Progenitor cell of endocrine pancreas (in vitro differentiated cells): ENCODE measurements around the gene RAB38. TPM values are rescaled to one million over a fixed set of nuclear protein-coding genes. Genes with fewer than 3 reads are reported as not detected.

ENCODE experiments used
- DNase-seq: peaks from one replicate; pipeline ENCODE4 v3.0.0; 2021; ENCODE audit warnings: low spot score; ENCODE audit not compliant: unreplicated experiment
- H3K27ac Mint-ChIP-seq: 2 replicates; pipeline ENCODE4 v1.8.0; 2021; ENCODE audit warnings: mild to moderate bottlenecking, moderate library complexity, mixed read lengths
- H3K27me3 Mint-ChIP-seq: 2 replicates; pipeline ENCODE4 v1.8.0; 2021; ENCODE audit warnings: mixed read lengths
- H3K36me3 Mint-ChIP-seq: 2 replicates; pipeline ENCODE4 v1.8.0; 2022; ENCODE audit warnings: mixed read lengths; ENCODE audit not compliant: insufficient read depth
- H3K4me1 Mint-ChIP-seq: 2 replicates; pipeline ENCODE4 v1.8.0; 2021; ENCODE audit warnings: low read depth, mixed read lengths
- H3K4me3 Mint-ChIP-seq: 2 replicates; pipeline ENCODE4 v1.8.0; 2021; ENCODE audit warnings: low read depth, mild to moderate bottlenecking, moderate library complexity, mixed read lengths
- H3K9me3 Mint-ChIP-seq: 2 replicates; pipeline ENCODE4 v1.8.0; 2021; ENCODE audit warnings: low read depth, mixed read lengths
- total RNA-seq: library from RNA; stranded (reverse); gene quantifications from 2 replicates; pipeline ENCODE4 v1.2.1, GENCODE V29; 2021
- TF ChIP-seq, protein P1 (sequence below): fragments of 200-600 bp; sonication (generic); IDR thresholded peaks from one replicate; pipeline ENCODE4 v1.5.0; 2021; ENCODE audit warnings: antibody characterized with exemption, mild to moderate bottlenecking; ENCODE audit not compliant: unreplicated experiment

The RAB38 gene
- total RNA-seq, 1 donor from 2014 or later, result 15.6 TPM

- TF ChIP-seq, protein P1, sequence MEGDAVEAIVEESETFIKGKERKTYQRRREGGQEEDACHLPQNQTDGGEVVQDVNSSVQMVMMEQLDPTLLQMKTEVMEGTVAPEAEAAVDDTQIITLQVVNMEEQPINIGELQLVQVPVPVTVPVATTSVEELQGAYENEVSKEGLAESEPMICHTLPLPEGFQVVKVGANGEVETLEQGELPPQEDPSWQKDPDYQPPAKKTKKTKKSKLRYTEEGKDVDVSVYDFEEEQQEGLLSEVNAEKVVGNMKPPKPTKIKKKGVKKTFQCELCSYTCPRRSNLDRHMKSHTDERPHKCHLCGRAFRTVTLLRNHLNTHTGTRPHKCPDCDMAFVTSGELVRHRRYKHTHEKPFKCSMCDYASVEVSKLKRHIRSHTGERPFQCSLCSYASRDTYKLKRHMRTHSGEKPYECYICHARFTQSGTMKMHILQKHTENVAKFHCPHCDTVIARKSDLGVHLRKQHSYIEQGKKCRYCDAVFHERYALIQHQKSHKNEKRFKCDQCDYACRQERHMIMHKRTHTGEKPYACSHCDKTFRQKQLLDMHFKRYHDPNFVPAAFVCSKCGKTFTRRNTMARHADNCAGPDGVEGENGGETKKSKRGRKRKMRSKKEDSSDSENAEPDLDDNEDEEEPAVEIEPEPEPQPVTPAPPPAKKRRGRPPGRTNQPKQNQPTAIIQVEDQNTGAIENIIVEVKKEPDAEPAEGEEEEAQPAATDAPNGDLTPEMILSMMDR, result no peak
- no peak for DNase-seq
- peaks cover 2% of the 10 kb centered on the region for H3K4me1 Mint-ChIP-seq
- no peak overlapping the region for H3K27ac Mint-ChIP-seq
- no peaks in the 10 kb centered on the region for H3K9me3 Mint-ChIP-seq
- H3K36me3 Mint-ChIP-seq, result peaks cover 1% of the 10 kb centered on the region
- no peaks in the 10 kb centered on the region for H3K27me3 Mint-ChIP-seq
- H3K4me3 Mint-ChIP-seq, result no peak overlapping the region
Measured at GRCh38 chr11:88167853-88168252, 7.4 kb downstream of the RAB38 start.

GRCh38 chr11:88164806-88165585 lies 10.2 kb downstream of the RAB38 start:
- Mint-ChIP-seq H3K9me3 (peaks cover 12% of the 10 kb centered on the region), H3K4me1 (no peaks in the 10 kb centered on the region), H3K27me3 (no peaks in the 10 kb centered on the region), H3K4me3 (no peak overlapping the region), H3K36me3 (peaks cover 8% of the 10 kb centered on the region), H3K27ac (no peak overlapping the region)
- TF ChIP-seq, protein P1, result no peak
- no peak for DNase-seq

DNA sequence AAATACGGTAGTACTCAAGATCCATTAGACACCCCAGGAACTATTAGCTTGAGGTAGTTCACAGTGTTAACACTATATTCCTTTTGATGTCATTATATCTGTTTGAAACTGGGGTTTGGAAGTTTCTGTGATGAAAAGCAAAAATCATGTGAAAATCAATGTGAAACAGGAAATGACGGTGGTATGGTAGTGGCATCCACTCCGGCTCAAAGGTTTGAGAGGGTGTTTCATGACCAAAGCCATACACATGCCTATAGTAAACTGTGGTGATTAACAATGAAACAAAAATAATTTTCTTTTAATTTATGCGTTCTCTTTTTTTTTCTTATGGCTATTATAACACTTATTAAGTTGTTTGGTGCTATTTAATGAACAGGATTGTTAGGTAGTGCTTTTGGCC lies 10.9 kb downstream of the RAB38 start:
- peaks cover 18% of the 10 kb centered on the region for H3K9me3 Mint-ChIP-seq
- H3K4me3 Mint-ChIP-seq, result no peak overlapping the region
- H3K4me1 Mint-ChIP-seq, result no peaks in the 10 kb centered on the region
- no peak overlapping the region for H3K27ac Mint-ChIP-seq
- DNase-seq, result no peak
- no peaks in the 10 kb centered on the region for H3K27me3 Mint-ChIP-seq
- TF ChIP-seq, protein P1, result no peak
- peaks cover 9% of the 10 kb centered on the region for H3K36me3 Mint-ChIP-seq

DNA sequence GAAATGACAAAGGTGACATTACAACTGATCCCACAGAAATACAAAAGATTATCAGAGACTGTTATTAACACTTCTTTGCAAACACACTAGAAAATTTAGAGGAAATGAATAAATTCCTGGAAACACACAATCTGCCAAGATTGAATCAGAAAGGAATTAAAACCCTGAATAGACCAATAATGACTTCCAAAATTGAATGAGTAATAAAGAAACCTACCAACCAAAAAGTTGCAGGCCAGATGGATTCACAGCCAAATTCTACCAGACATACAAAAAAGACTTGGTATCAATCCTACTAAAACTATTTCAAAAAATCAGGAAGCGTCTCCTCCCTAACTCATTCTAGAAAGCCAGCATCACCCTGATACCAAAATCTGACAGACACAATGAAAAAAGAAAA lies 17.2 kb downstream of the RAB38 start:
- Mint-ChIP-seq H3K4me3 (no peak overlapping the region), H3K36me3 (peaks cover 21% of the 10 kb centered on the region), H3K27ac (no peak overlapping the region), H3K4me1 (no peaks in the 10 kb centered on the region), H3K9me3 (peaks cover 50% of the 10 kb centered on the region), H3K27me3 (no peaks in the 10 kb centered on the region)
- TF ChIP-seq, protein P1, result no peak
- no peak for DNase-seq

DNA sequence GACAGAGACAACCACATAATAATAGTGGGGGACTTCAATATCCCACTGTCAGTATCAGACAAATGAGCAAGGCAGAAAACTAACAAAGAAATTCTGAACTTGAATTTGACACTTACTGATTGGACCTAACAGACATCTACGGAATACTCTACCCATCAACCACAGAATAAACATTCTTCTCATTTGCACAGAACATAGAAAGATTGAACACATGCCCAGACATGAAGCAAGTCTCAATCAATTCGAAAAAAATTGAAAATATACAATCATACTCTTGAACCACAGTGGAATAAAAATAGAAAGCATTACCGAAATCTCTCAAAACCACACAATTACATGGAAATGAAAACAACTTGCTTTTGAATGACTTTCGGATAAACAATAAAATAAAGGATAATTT lies 17.9 kb downstream of the RAB38 start:
- H3K9me3 Mint-ChIP-seq, result peaks cover 50% of the 10 kb centered on the region
- no peaks in the 10 kb centered on the region for H3K4me1 Mint-ChIP-seq
- peaks cover 21% of the 10 kb centered on the region for H3K36me3 Mint-ChIP-seq

More for the DNA sequence above, 17.9 kb downstream of the RAB38 start:
- TF ChIP-seq, protein P1, result no peak
- no peak for DNase-seq
- H3K4me3 Mint-ChIP-seq, result no peak overlapping the region
- H3K27ac Mint-ChIP-seq, result no peak overlapping the region
- H3K27me3 Mint-ChIP-seq, result no peaks in the 10 kb centered on the region
